Liver (tissue), 3 donors: ENCODE results near the gene GREM2.

Experiments used
- ATF3 ChIP-seq: IDR thresholded peaks from 2 replicates; pipeline ENCODE4 v1.6.1; 2016; ENCODE audit warnings: antibody characterized with exemption
- CTCF ChIP-seq: fragments of 150-350 bp; IDR thresholded peaks from 2 replicates; pipeline ENCODE4 v1.5.1; 2017; ENCODE audit warnings: improper control_type of control experiment, low read depth, low read length; ENCODE audit not compliant: missing input control
- HNF4G ChIP-seq: IDR thresholded peaks from 2 replicates; pipeline ENCODE4 v1.6.1; 2016; ENCODE audit warnings: antibody characterized with exemption
- JUND ChIP-seq, 2 donors: IDR thresholded peaks; 2 replicates each; pipeline ENCODE4 v1.6.1; 2016; ENCODE audit warnings: antibody characterized with exemption in 2 of 2
- RXRA ChIP-seq, 2 donors: IDR thresholded peaks; 2 replicates each; pipeline ENCODE4 v1.6.1; 2017 to 2018; ENCODE audit warnings: antibody characterized with exemption in 2 of 2, mild to moderate bottlenecking in 1 of 2
- SP1 ChIP-seq: IDR thresholded peaks from 2 replicates; pipeline ENCODE4 v1.6.1; 2018; ENCODE audit warnings: antibody characterized with exemption, mild to moderate bottlenecking
- TAF1 ChIP-seq: conservative IDR thresholded peaks from 2 replicates; pipeline ENCODE4 v1.6.1; 2016; ENCODE audit warnings: antibody characterized with exemption, mild to moderate bottlenecking
- YY1 ChIP-seq: IDR thresholded peaks from 2 replicates; pipeline ENCODE4 v1.6.1; 2016; ENCODE audit warnings: antibody characterized with exemption, mild to moderate bottlenecking
- ZBTB33 ChIP-seq: IDR thresholded peaks from 2 replicates; pipeline ENCODE4 v1.6.1; 2016; ENCODE audit warnings: antibody characterized with exemption
- donor health status: healthy.
- donor health status: healthy.

GRCh38 chr1:240611619-240612480, at the start of gene GREM2:
- TF ChIP-seq TAF1 = peak; percentile 87
- TF ChIP-seq RXRA (IDR thresholded peaks at IDR 0.05) = peak; percentile 10 to 52
- TF ChIP-seq CTCF = no peak
- no peak for TF ChIP-seq ATF3
- TF ChIP-seq JUND (IDR thresholded peaks at IDR 0.05) = no peak
- no peak for TF ChIP-seq SP1
- TF ChIP-seq HNF4G = no peak
- peak; percentile 13 for TF ChIP-seq YY1
- no peak for TF ChIP-seq ZBTB33
